Breast epithelium (tissue), 3 donors: ENCODE measurements around the gene CSH1.
"Not testable (repeated sequence)": the region's sequence is repeated elsewhere in the genome, so short reads cannot be mapped to it uniquely, and the experiment has no call there.

Experiments
- POLR2A ChIP-seq: fragments of 450-650 bp; IDR thresholded peaks from one replicate; pipeline ENCODE4 v1.6.1; 2016; ENCODE audit warnings: antibody characterized with exemption, mild to moderate bottlenecking, moderate library complexity
- TF ChIP-seq, protein P1 (sequence below), 3 donors: fragments of 450-650 bp; IDR thresholded peaks; one replicate each; pipeline ENCODE4 v1.5.1; 2016 to 2017; ENCODE audit warnings: antibody characterized with exemption in 3 of 3, mild to moderate bottlenecking in 3 of 3, moderate library complexity in 3 of 3

DNA sequence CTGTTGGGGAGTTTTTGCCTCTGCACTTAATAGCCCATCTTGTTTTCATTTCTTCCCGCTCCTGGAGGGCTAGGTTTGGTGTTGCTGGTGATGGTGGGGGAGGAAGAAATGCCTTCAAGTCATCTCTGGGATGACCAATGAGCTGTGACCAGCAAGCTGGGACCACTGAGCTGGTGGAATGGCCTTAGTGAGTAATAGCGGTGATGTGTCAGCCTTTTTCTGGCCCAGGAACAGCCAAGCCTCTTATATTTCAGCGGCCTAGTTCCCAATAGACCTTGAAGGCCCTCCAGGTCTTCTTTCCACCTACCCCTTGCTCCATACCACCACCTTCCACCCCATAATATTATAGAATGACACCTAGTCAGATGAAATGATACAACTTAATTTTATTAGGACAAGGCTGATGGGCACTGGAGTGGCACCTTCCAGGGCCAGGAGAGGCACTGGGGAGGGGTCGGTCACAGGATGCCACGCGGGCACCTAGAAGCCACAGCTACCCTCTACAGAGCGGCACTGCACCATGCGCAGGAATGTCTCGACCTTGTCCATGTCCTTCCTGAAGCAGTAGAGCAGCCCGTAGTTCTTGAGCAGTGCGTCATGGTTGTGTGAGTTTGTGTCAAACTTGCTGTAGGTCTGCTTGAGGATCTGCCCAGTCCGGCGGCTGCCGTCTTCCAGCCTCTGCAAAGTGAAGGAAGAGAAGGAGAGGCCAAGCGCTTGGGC, 24.6 kb downstream of the CSH1 start:
- TF ChIP-seq, protein P1, sequence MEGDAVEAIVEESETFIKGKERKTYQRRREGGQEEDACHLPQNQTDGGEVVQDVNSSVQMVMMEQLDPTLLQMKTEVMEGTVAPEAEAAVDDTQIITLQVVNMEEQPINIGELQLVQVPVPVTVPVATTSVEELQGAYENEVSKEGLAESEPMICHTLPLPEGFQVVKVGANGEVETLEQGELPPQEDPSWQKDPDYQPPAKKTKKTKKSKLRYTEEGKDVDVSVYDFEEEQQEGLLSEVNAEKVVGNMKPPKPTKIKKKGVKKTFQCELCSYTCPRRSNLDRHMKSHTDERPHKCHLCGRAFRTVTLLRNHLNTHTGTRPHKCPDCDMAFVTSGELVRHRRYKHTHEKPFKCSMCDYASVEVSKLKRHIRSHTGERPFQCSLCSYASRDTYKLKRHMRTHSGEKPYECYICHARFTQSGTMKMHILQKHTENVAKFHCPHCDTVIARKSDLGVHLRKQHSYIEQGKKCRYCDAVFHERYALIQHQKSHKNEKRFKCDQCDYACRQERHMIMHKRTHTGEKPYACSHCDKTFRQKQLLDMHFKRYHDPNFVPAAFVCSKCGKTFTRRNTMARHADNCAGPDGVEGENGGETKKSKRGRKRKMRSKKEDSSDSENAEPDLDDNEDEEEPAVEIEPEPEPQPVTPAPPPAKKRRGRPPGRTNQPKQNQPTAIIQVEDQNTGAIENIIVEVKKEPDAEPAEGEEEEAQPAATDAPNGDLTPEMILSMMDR (IDR thresholded peaks at IDR 0.05): not testable (repeated sequence)
- TF ChIP-seq POLR2A: not testable (repeated sequence)
